Cardiac fibroblast (primary cell): ENCODE results near the gene ARHGEF17.

Experiments
- DNase-seq, 2 donors: peaks; one replicate each; pipeline versions ENCODE4 v3.0.0 to v3.0.0-alpha.2; 2010; ENCODE audit warnings: low read depth in 2 of 2
- H3K4me3 ChIP-seq, 2 donors: replicated peaks in 1 of 2; 1 replicate in 1 of 2; 2 replicates in 1 of 2; pipeline ENCODE4 v1.5.1; 2011; ENCODE audit warnings: low read depth in 2 of 2, low read length in 2 of 2, mild to moderate bottlenecking in 2 of 2, moderate library complexity in 1 of 2
- CTCF ChIP-seq: IDR thresholded peaks from one replicate; pipeline ENCODE4 v1.5.1; 2011; ENCODE audit warnings: low read depth, mild to moderate bottlenecking, low read length, inconsistent platforms

Gene ARHGEF17

GRCh38 chr11:73394416-73395296 lies 86.6 kb downstream of the ARHGEF17 start:
- no peak overlapping the region for H3K4me3 ChIP-seq
- no peak for TF ChIP-seq CTCF
- DNase-seq: no peak

- DNase-seq: no peak
- no peak overlapping the region for H3K4me3 ChIP-seq
- TF ChIP-seq CTCF: no peak
Observed at GRCh38 chr11:73395297-73396208, 87.5 kb downstream of the ARHGEF17 start.

GRCh38 chr11:73396251-73396930 lies 88.3 kb downstream of the ARHGEF17 start:
- no peak for TF ChIP-seq CTCF
- H3K4me3 ChIP-seq: no peak overlapping the region
- DNase-seq: no peak

- H3K4me3 ChIP-seq: no peak overlapping the region
- no peak for DNase-seq
- no peak for TF ChIP-seq CTCF
Observed at GRCh38 chr11:73396985-73397384, 88.9 kb downstream of the ARHGEF17 start.

- no peak for DNase-seq
- TF ChIP-seq CTCF: no peak
- H3K4me3 ChIP-seq: no peak overlapping the region
Observed at GRCh38 chr11:73397468-73398131, 89.5 kb downstream of the ARHGEF17 start.

GRCh38 chr11:73398132-73398526 lies 90.1 kb downstream of the ARHGEF17 start:
- no peak overlapping the region for H3K4me3 ChIP-seq
- TF ChIP-seq CTCF: no peak
- DNase-seq: no peak
